Omental fat pad (tissue), 4 donors: ENCODE data around the gene CIITA. TPM values are rescaled to one million over a fixed set of nuclear protein-coding genes. Genes with fewer than 3 reads are reported as not detected.

ENCODE experiments used
- ATAC-seq: fragments of 150-250 bp; one replicate; pipeline ENCODE4 v1.9.1; 2016; ENCODE audit warnings: mild to moderate bottlenecking, moderate library complexity; ENCODE audit not compliant: low FRiP score
- DNase-seq: peaks from one replicate; pipeline ENCODE4 v3.0.0-alpha.2; 2019; ENCODE audit warnings: low spot score
- CTCF ChIP-seq, 3 donors: fragments of 450-650 bp; IDR thresholded peaks; one replicate each; pipeline ENCODE4 v1.5.1; 2016 to 2017; ENCODE audit warnings: antibody characterized with exemption in 3 of 3, mild to moderate bottlenecking in 3 of 3, moderate library complexity in 2 of 3
- total RNA-seq, 4 donors: library from RNA; depleted of rRNA; stranded (reverse); fragments of >200 nt; gene quantifications; one replicate each; pipeline ENCODE4 v1.1.0, GENCODE V29; 2016

Gene CIITA
- total RNA-seq, 4 donors from 2014 or later: 3.2 to 101 (median 11.2) TPM

- ATAC-seq (no peak), DNase-seq (no peak)
- no peak for TF ChIP-seq CTCF (IDR thresholded peaks at IDR 0.05)
Observed at GRCh38 chr16:10949424-10949970, 72.5 kb downstream of the CIITA start.

DNA sequence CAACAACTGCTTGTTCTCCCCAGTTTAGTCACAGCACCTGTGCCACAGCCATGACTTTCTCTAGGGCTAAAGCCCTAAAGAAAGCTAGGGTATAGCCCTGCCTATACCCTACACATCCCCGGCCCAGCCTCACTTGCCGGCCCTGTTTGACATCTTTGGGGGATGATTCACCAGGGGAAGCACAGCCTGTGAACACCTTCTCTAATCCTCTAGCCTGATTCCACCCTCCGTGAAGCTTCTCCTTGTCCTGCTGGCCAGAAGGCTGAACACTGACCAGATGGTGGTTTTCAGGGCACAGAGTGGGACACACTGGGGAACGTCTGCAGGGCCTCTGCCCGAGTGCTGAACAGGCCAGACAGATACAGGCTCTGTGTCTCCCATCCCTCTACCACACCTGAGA is 73.4 kb downstream of the CIITA start:
- ATAC-seq (no peak), DNase-seq (no peak)
- TF ChIP-seq CTCF (IDR thresholded peaks at IDR 0.05): no peak

DNA sequence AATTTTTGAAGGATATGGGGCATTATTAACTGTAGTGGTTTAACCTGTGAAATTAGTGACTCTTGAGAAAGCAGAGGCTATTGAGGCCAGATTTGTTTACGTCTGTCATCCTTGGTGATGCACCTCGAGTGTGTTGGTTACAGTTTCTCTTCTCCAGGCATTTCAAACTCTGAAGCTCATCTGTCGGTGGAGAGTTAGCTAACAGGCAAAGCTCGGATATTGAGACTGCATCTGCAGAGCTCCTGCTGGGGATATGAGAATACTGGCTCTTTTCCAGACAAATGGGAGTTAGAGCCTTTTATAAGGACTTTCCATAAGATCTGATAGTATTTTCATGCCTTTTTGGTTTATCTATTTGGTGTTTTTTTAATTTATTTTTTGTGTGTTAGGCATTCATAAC is 74.0 kb downstream of the CIITA start:
- ATAC-seq (no peak), DNase-seq (no peak)
- TF ChIP-seq CTCF (IDR thresholded peaks at IDR 0.05): no peak

DNA sequence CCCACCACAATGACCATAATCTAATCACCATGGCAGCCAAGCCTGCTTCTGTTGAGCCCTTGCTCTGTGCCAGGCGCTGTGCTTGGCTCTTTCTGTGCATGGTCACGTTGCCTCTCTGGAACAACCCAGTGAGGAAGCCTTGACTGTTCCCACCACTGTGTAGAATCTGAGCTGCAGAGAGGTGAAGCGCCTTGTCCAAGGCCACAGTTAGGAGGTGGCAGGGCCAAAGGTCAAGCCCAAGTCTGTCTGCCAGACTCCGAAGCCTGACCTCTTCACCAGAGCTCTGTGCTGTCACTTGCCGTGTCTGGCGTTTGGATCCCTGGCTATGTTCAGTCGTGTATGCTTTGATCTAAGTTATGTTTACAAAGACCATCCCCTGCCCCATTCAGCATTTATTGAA is 77.9 kb downstream of the CIITA start:
- ATAC-seq: no peak
- no peak for TF ChIP-seq CTCF (IDR thresholded peaks at IDR 0.05)
- no peak for DNase-seq

- no peak for TF ChIP-seq CTCF (IDR thresholded peaks at IDR 0.05)
- ATAC-seq (no peak), DNase-seq (no peak)
Observed at GRCh38 chr16:10957771-10958482, 80.9 kb downstream of the CIITA start.

DNA sequence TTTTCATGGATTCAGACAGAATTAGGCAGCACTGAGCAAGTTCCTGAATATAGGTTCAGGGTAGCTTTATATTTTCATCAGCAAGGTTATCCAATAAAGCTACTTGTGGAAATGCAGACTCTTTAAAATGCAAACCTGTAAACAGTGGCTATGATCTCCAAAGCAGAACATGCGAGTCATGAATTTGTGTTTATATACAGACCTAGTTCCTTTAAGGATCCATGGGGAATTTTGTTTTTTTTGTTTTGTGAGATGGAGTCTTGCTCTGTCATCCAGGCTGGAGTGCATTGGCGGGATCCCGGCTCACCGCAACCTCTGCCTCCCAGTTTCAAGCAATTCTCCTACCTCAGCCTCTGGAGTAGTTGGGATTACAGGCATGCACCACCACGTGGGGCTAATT is 82.2 kb downstream of the CIITA start:
- ATAC-seq (no peak), DNase-seq (no peak)
- TF ChIP-seq CTCF (IDR thresholded peaks at IDR 0.05): no peak

DNA sequence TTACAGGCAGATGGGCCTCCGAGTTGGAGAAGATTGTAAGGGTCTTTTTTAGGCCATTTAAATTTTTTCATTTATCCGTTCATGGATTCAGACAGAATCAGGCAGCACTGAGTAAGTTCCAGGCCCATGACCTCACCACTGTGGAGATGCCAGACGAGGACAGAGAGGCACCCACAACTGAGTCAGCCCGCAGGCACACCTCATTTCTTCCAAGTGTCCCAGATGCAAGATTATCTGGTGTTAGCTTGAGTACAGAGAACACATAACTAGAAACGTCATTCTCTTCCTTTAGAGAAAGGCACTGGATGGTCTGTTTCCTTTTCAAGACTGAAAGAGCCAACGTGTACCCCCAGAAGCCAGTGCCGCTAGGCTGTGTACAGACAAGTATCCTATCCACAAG is 84.2 kb downstream of the CIITA start:
- no peak for TF ChIP-seq CTCF (IDR thresholded peaks at IDR 0.05)
- DNase-seq (no peak), ATAC-seq (no peak)
